ENCODE data around the gene SUPT4H1. TPM values are rescaled to one million over a fixed set of nuclear protein-coding genes. Genes with fewer than 3 reads are reported as not detected.

SUPT4H1 gene
- total RNA-seq, 2 donors from 2014 or later: 84.0 to 143 TPM

DNA sequence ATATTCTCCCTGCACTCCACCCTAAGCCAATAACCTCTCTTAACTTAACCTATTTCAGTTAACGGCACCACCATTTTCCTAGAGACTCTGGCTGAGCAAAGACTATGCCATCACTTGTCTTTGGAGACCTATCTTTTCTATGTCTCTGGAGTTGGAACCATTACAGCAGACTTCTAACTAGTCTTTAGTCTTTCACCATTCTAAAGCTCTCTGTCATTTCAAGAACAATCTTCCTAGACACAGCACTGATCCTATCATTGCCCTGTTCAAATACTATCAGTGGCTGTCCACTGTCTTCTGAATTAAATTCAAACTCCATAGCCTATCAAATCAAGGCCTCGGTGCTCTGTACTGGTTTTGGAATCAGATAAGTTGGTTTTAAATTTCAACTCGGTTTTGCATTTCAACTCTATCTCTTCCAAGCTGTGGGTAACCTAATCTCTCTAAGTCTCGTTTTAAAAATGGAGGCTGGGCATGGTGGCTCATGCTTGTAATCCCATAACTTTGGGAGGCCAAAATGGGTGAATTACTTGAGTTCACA is 33.4 kb upstream of the SUPT4H1 start:
- Mint-ChIP-seq H3K4me3 (no peak overlapping the region), H3K36me3 (no peaks in the 10 kb centered on the region), H3K27ac (no peak overlapping the region), H3K9me3 (no peaks in the 10 kb centered on the region), H3K4me1 (ENCODE audit: low read depth in 2 of 2) (peaks cover 35 to 42% of the 10 kb centered on the region in 2 donors), H3K27me3 (no peaks in the 10 kb centered on the region)
- DNase-seq (ENCODE audit: low spot score) (no peak), ATAC-seq (no peak)

- ATAC-seq (no peak), DNase-seq (ENCODE audit: low spot score) (no peak)
- Mint-ChIP-seq H3K9me3 (no peaks in the 10 kb centered on the region), H3K27me3 (no peaks in the 10 kb centered on the region), H3K27ac (peak overlapping the region in 1 of 2 donors; percentile 7), H3K4me1 (ENCODE audit: low read depth in 2 of 2) (peaks cover 41 to 47% of the 10 kb centered on the region in 2 donors), H3K36me3 (no peaks in the 10 kb centered on the region), H3K4me3 (no peak overlapping the region)
Observed at GRCh38 chr17:58384897-58385296, 32.9 kb upstream of the SUPT4H1 start.

GRCh38 chr17:58383892-58384462 is 32.0 kb upstream of the SUPT4H1 start:
- Mint-ChIP-seq H3K36me3 (no peaks in the 10 kb centered on the region), H3K27ac (peak overlapping the region; percentile 7 to 38), H3K4me1 (ENCODE audit: low read depth in 2 of 2) (peaks cover 50 to 53% of the 10 kb centered on the region in 2 donors), H3K27me3 (no peaks in the 10 kb centered on the region), H3K4me3 (no peak overlapping the region), H3K9me3 (no peaks in the 10 kb centered on the region)
- ATAC-seq (no peak), DNase-seq (ENCODE audit: low spot score) (no peak)

DNA sequence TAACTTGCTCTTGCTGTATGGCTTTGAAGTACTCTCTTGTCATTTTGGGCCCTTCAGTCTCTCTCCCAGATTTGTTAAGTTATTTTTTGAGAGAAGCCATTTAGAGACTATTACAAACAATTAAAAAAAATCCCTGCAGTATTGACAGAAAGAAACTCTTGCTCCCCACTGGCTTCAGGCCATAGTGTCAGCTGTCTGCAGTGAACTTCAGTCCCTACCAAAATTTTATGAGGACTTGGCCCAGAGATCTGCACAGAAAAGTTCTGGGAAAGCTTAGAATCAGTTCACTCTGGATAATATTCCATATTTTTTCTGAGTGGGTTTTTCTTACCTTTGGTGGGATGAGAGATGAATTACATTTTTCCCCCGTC is 30.9 kb upstream of the SUPT4H1 start:
- no peaks in the 10 kb centered on the region for H3K36me3 Mint-ChIP-seq
- H3K4me1 Mint-ChIP-seq (ENCODE audit: low read depth in 2 of 2): peaks cover 51 to 52% of the 10 kb centered on the region in 2 donors
- ATAC-seq: no peak
- no peak for DNase-seq (ENCODE audit: low spot score)
- H3K4me3 Mint-ChIP-seq: peak overlapping the region; percentile 51
- H3K27me3 Mint-ChIP-seq: no peaks in the 10 kb centered on the region
- H3K9me3 Mint-ChIP-seq: no peaks in the 10 kb centered on the region
- peak overlapping the region; percentile 73 to 90 for H3K27ac Mint-ChIP-seq

- ATAC-seq (peak; percentile 73 to 79), DNase-seq (ENCODE audit: low spot score) (no peak)
- peak overlapping the region; percentile 51 for H3K4me3 Mint-ChIP-seq
- H3K27me3 Mint-ChIP-seq: no peaks in the 10 kb centered on the region
- H3K36me3 Mint-ChIP-seq: no peaks in the 10 kb centered on the region
- no peaks in the 10 kb centered on the region for H3K9me3 Mint-ChIP-seq
- H3K4me1 Mint-ChIP-seq (ENCODE audit: low read depth in 2 of 2): peaks cover 51 to 52% of the 10 kb centered on the region in 2 donors
- peak overlapping the region; percentile 73 to 90 for H3K27ac Mint-ChIP-seq
Observed at GRCh38 chr17:58382108-58382871, 30.3 kb upstream of the SUPT4H1 start.

GRCh38 chr17:58381124-58382035 is 29.4 kb upstream of the SUPT4H1 start:
- peaks cover 52% of the 10 kb centered on the region in 2 donors for H3K4me1 Mint-ChIP-seq (ENCODE audit: low read depth in 2 of 2)
- peak overlapping the region; percentile 73 to 90 for H3K27ac Mint-ChIP-seq
- H3K9me3 Mint-ChIP-seq: no peaks in the 10 kb centered on the region
- H3K4me3 Mint-ChIP-seq: peak overlapping the region; percentile 51
- no peaks in the 10 kb centered on the region for H3K27me3 Mint-ChIP-seq
- H3K36me3 Mint-ChIP-seq: no peaks in the 10 kb centered on the region
- DNase-seq (ENCODE audit: low spot score): no peak
- ATAC-seq: no peak

- no peak for DNase-seq (ENCODE audit: low spot score)
- peak in 1 of 2 donors; percentile 55 for ATAC-seq
- Mint-ChIP-seq H3K27me3 (no peaks in the 10 kb centered on the region), H3K4me3 (peak overlapping the region; percentile 28), H3K36me3 (no peaks in the 10 kb centered on the region), H3K27ac (peak overlapping the region; percentile 73 to 90), H3K4me1 (ENCODE audit: low read depth in 2 of 2) (peaks cover 52% of the 10 kb centered on the region in 2 donors), H3K9me3 (no peaks in the 10 kb centered on the region)
Observed at GRCh38 chr17:58380207-58381123, 28.5 kb upstream of the SUPT4H1 start.

- ATAC-seq: no peak
- Mint-ChIP-seq H3K4me3 (peak overlapping the region; percentile 9), H3K4me1 (ENCODE audit: low read depth in 2 of 2) (peaks cover 44 to 46% of the 10 kb centered on the region in 2 donors), H3K27me3 (no peaks in the 10 kb centered on the region), H3K27ac (peak overlapping the region; percentile 73 to 90), H3K36me3 (no peaks in the 10 kb centered on the region), H3K9me3 (no peaks in the 10 kb centered on the region)
- DNase-seq (ENCODE audit: low spot score): no peak
Observed at GRCh38 chr17:58379511-58379824, 27.5 kb upstream of the SUPT4H1 start.

DNA sequence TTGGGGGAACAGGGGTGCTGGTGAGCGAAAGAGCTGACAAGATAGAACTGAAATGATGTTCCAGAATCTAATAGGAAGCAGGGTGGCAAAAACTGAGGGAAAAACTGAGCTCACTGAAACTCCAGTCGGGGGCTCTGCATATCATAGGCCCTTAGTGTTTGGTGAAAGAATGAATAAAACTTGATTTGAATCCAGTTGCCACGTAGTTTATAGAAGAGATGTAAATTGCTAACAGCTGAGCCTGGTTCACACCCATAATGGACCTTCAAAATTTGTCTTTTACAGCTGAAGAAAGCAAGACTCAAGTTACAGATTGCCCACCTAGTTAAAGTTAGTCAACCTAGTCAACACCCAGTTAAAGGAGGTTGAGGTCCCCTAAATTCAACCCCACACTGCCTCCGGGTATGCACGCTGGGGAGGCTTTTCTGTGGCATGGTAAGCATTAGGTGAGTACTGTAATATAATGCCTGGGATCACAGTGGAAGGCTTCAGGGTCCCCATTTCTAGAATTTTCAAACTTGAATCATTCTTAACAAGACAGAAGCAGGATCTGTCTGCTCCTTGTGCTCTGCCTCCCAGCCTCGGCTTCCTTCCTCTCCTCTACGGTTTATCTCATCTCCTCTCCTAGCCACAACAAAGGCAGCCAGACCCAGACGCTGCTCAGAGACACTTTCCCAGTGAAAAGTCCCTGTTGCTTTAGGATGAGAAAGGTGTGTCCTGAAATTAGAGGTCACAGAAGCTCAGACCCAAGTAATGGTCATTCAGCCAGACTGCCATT is 26.9 kb upstream of the SUPT4H1 start:
- Mint-ChIP-seq H3K27ac (peak overlapping the region; percentile 73 to 90), H3K9me3 (no peaks in the 10 kb centered on the region), H3K36me3 (no peaks in the 10 kb centered on the region), H3K4me1 (ENCODE audit: low read depth in 2 of 2) (peaks cover 39 to 43% of the 10 kb centered on the region in 2 donors), H3K4me3 (peak overlapping the region; percentile 9), H3K27me3 (no peaks in the 10 kb centered on the region)
- DNase-seq (ENCODE audit: low spot score) (no peak), ATAC-seq (no peak)

DNA sequence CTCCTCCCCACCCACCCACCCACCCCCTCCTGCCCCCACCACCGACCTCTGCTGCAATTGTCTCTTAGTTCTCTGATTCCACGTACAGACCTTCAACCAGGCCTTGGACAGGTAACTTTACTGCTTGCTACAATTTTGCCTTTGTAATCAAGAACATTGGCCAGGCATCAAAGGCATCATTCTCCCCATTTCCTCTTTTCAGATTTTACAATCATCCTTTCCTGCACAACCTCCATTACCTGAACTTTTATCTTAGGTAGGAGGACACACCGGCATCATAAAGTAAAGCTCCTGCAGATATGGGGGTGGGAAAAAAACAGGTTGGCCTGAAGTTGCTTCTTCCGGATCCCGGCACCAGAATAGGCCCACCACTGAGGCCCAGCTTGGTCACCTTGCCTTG is 25.7 kb upstream of the SUPT4H1 start:
- Mint-ChIP-seq H3K9me3 (no peaks in the 10 kb centered on the region), H3K4me1 (ENCODE audit: low read depth in 2 of 2) (peaks cover 37 to 43% of the 10 kb centered on the region in 2 donors)
- no peak for ATAC-seq

GRCh38 chr17:58377093-58377601 is 25.1 kb upstream of the SUPT4H1 start:
- no peak overlapping the region for H3K4me3 Mint-ChIP-seq
- DNase-seq (ENCODE audit: low spot score) (no peak), ATAC-seq (no peak)
- H3K9me3 Mint-ChIP-seq: no peaks in the 10 kb centered on the region
- peaks cover 37 to 41% of the 10 kb centered on the region in 2 donors for H3K4me1 Mint-ChIP-seq (ENCODE audit: low read depth in 2 of 2)
- H3K36me3 Mint-ChIP-seq: no peaks in the 10 kb centered on the region
- H3K27ac Mint-ChIP-seq: no peak overlapping the region
- H3K27me3 Mint-ChIP-seq: no peaks in the 10 kb centered on the region

More for the DNA sequence above, 25.7 kb upstream of the SUPT4H1 start:
- Mint-ChIP-seq H3K36me3 (no peaks in the 10 kb centered on the region), H3K27me3 (no peaks in the 10 kb centered on the region), H3K4me3 (no peak overlapping the region), H3K27ac (no peak overlapping the region)
- no peak for DNase-seq (ENCODE audit: low spot score)

GRCh38 chr17:58376472-58377000 is 24.5 kb upstream of the SUPT4H1 start:
- no peaks in the 10 kb centered on the region for H3K27me3 Mint-ChIP-seq
- H3K36me3 Mint-ChIP-seq: no peaks in the 10 kb centered on the region
- DNase-seq (ENCODE audit: low spot score): no peak
- ATAC-seq: no peak
- no peak overlapping the region for H3K4me3 Mint-ChIP-seq
- H3K9me3 Mint-ChIP-seq: no peaks in the 10 kb centered on the region
- no peak overlapping the region for H3K27ac Mint-ChIP-seq
- peaks cover 36 to 42% of the 10 kb centered on the region in 2 donors for H3K4me1 Mint-ChIP-seq (ENCODE audit: low read depth in 2 of 2)

Measured in natural killer cell treated with Interleukin-12 subunit alpha and Interleukin-12 subunit beta and Interleukin-15 and Interleukin-18, amount 100 ng/mL, for 72 hours (primary cell).